IMR-90 (cell line): Measurements from ENCODE around the gene POU3F3. TPM values are rescaled to one million over a fixed set of nuclear protein-coding genes. Genes with fewer than 3 reads are reported as not detected.

Experiments
- ATAC-seq: fragments of 200-7000 bp; cut with Tn5 transposase; 2 replicates; pipeline ENCODE4 v1.9.1; 2020; ENCODE audit warnings: low read depth, mild to moderate bottlenecking, moderate library complexity
- BruUV-seq: library from RNA; stranded (reverse); fragments of 400-500 nt; replicated peaks from 2 replicates; lab custom pipeline; 2021; lab: Mats Ljungman, UMichigan
- CTCF ChIA-PET: fragments of 300-600 bp; formaldehyde crosslinking; extraction: SDS; loops from one replicate; lab custom pipeline; 2021; ENCODE audit warnings: antibody characterized with exemption; lab: Yijun Ruan, JAX
- POLR2A ChIA-PET: fragments of 300-600 bp; sonication (Branson Sonifier 250); formaldehyde crosslinking; loops from one replicate; lab custom pipeline; 2022; ENCODE audit warnings: antibody characterized with exemption; ENCODE audit not compliant: unreplicated experiment; lab: Charles Lee
- DNase-seq: peaks from one replicate; pipeline ENCODE4 v3.0.0; 2013
- H2AFZ ChIP-seq: replicated peaks from 2 replicates; pipeline ENCODE3; 2013; ENCODE audit warnings: low read length, mild to moderate bottlenecking; ENCODE audit not compliant: poor library complexity
- H2AK5ac ChIP-seq: 2 replicates; pipeline ENCODE4 v1.6.1; 2013; ENCODE audit warnings: low read depth, low read length, inconsistent platforms
- H2AK9ac ChIP-seq: replicated peaks from 2 replicates; pipeline ENCODE3; 2013; ENCODE audit warnings: mild to moderate bottlenecking, low read depth, low read length, moderate library complexity; ENCODE audit not compliant: poor library complexity
- H2BK120ac ChIP-seq: 2 replicates; pipeline ENCODE4 v1.6.1; 2013; ENCODE audit warnings: low read depth, low read length, inconsistent platforms
- H2BK15ac ChIP-seq: 3 replicates; pipeline ENCODE4 v1.6.1; 2013; ENCODE audit warnings: low read depth, low read length, inconsistent platforms
- H2BK20ac ChIP-seq: 2 replicates; pipeline ENCODE4 v1.6.1; 2013; ENCODE audit warnings: low read depth, mild to moderate bottlenecking, inconsistent platforms, low read length, moderate library complexity
- H2BK5ac ChIP-seq: 2 replicates; pipeline ENCODE4 v1.6.1; 2013; ENCODE audit warnings: mild to moderate bottlenecking, low read depth, low read length, inconsistent platforms; ENCODE audit not compliant: poor library complexity, severe bottlenecking
- H3K14ac ChIP-seq: replicated peaks from 2 replicates; pipeline ENCODE4 v1.6.1; 2013; ENCODE audit warnings: low read depth, low read length, inconsistent platforms
- H3K18ac ChIP-seq: 2 replicates; pipeline ENCODE4 v1.6.1; 2013; ENCODE audit warnings: low read depth, low read length, control low read depth
- H3K23ac ChIP-seq: 2 replicates; pipeline ENCODE4 v1.6.1; 2013; ENCODE audit warnings: low read depth, low read length, inconsistent platforms
- H3K27ac ChIP-seq: 2 replicates; pipeline ENCODE4 v1.5.1; 2013; ENCODE audit warnings: mild to moderate bottlenecking, control low read depth, low read length; ENCODE audit not compliant: insufficient read depth
- H3K27me3 ChIP-seq: 2 replicates; pipeline ENCODE4 v1.6.1; 2013; ENCODE audit warnings: low read length; ENCODE audit not compliant: control insufficient read depth, insufficient read depth
- H3K36me3 ChIP-seq: 2 replicates; pipeline ENCODE4 v1.6.1; 2013; ENCODE audit warnings: low read length, mixed read lengths; ENCODE audit not compliant: control insufficient read depth, insufficient read depth
- H3K4ac ChIP-seq: 2 replicates; pipeline ENCODE4 v1.6.1; 2013; ENCODE audit warnings: low read depth, low read length, inconsistent platforms
- H3K4me1 ChIP-seq: 2 replicates; pipeline ENCODE4 v1.6.1; 2013; ENCODE audit warnings: low read length, mixed read lengths; ENCODE audit not compliant: control insufficient read depth, insufficient read depth
- H3K4me2 ChIP-seq: 2 replicates; pipeline ENCODE4 v1.6.1; 2013; ENCODE audit warnings: low read depth, mild to moderate bottlenecking, control low read depth, low read length, moderate library complexity
- H3K4me3 ChIP-seq: 2 replicates; pipeline ENCODE4 v1.5.1; 2013; ENCODE audit warnings: low read depth, mild to moderate bottlenecking, control low read depth, low read length, moderate library complexity; ENCODE audit not compliant: insufficient read depth
- H3K56ac ChIP-seq: 2 replicates; pipeline ENCODE4 v1.6.1; 2013; ENCODE audit warnings: low read length, inconsistent platforms; ENCODE audit not compliant: insufficient read depth; ENCODE audit errors: extremely low read depth
- H3K79me1 ChIP-seq, 2 experiments: 2 replicates each; pipeline ENCODE4 v1.6.1; 2013; ENCODE audit warnings: low read length in 2 of 2, inconsistent platforms in 1 of 2, low read depth in 1 of 2
- H3K9ac ChIP-seq: 2 replicates; pipeline ENCODE4 v1.6.1; 2013; ENCODE audit warnings: low read depth, low read length, control low read depth
- H3K9me1 ChIP-seq: 2 replicates; pipeline ENCODE4 v1.6.1; 2013; ENCODE audit warnings: low read length, inconsistent platforms; ENCODE audit not compliant: insufficient read depth
- H3K9me3 ChIP-seq: 2 replicates; pipeline ENCODE4 v1.6.1; 2013; ENCODE audit warnings: low read length; ENCODE audit not compliant: control insufficient read depth, insufficient read depth
- H4K20me1 ChIP-seq: 2 replicates; pipeline ENCODE4 v1.6.1; 2013; ENCODE audit warnings: low read length, inconsistent platforms; ENCODE audit not compliant: insufficient read depth
- H4K5ac ChIP-seq: 2 replicates; pipeline ENCODE4 v1.6.1; 2013; ENCODE audit warnings: mild to moderate bottlenecking, low read depth, low read length, control low read depth
- H4K8ac ChIP-seq, 2 experiments: 2 replicates each; pipeline ENCODE4 v1.6.1; 2013; ENCODE audit warnings: low read depth in 2 of 2, low read length in 2 of 2, control low read depth in 1 of 2, inconsistent platforms in 1 of 2
- H4K91ac ChIP-seq: 2 replicates; pipeline ENCODE4 v1.6.1; 2013; ENCODE audit warnings: low read depth, low read length, inconsistent platforms; ENCODE audit not compliant: insufficient read depth
- CEBPB ChIP-seq: IDR thresholded peaks from 2 replicates; pipeline ENCODE4 v1.6.1; 2012; ENCODE audit warnings: low read depth, low read length, improper control_type of control experiment
- CTCF ChIP-seq: conservative IDR thresholded peaks from 2 replicates; pipeline ENCODE4 v1.5.1; 2012; ENCODE audit warnings: mild to moderate bottlenecking, low read depth, low read length, improper control_type of control experiment
- MAZ ChIP-seq: IDR thresholded peaks from 2 replicates; pipeline ENCODE4 v1.6.1; 2012; ENCODE audit warnings: low read depth, mild to moderate bottlenecking, low read length, improper control_type of control experiment, moderate library complexity, borderline replicate concordance
- MXI1 ChIP-seq: IDR thresholded peaks from 2 replicates; pipeline ENCODE4 v1.6.1; 2012; ENCODE audit warnings: low read depth, mild to moderate bottlenecking, low read length, moderate library complexity, borderline replicate concordance
- NFE2L2 ChIP-seq: fragments of 150-350 bp; IDR thresholded peaks from 2 replicates; pipeline ENCODE4 v1.6.1; 2016; ENCODE audit warnings: low read depth, mild to moderate bottlenecking, low read length
- POLR2A ChIP-seq: IDR thresholded peaks from 2 replicates; pipeline ENCODE4 v1.6.1; 2012; ENCODE audit warnings: mild to moderate bottlenecking, low read depth, low read length
- RCOR1 ChIP-seq: IDR thresholded peaks from 2 replicates; pipeline ENCODE4 v1.6.1; 2012; ENCODE audit warnings: mild to moderate bottlenecking, low read length, improper control_type of control experiment; ENCODE audit not compliant: insufficient replicate concordance
- RFX5 ChIP-seq: IDR thresholded peaks from 2 replicates; pipeline ENCODE4 v1.8.0; 2012; ENCODE audit warnings: low read depth, mild to moderate bottlenecking, low read length, moderate library complexity
- WGBS, 2 experiments: methylation state at CpG; one replicate each; pipeline versions ENCODE4 v1.1.5 to v1.1.7; 2013; ENCODE audit warnings: missing lambda C conversion rate in 2 of 2; ENCODE audit not compliant: insufficient read length in 1 of 2; ENCODE audit errors: extremely low coverage in 2 of 2; 5-methylcytosine and 5-hydroxymethylcytosine counted together
- dilution Hi-C: fragments of 300-500 bp; cut with HindIII; formaldehyde crosslinking; loops from one replicate; pipeline ENCODE4 v1.14.3; 2018; ENCODE audit warnings: low sequenced_read_pairs; ENCODE audit not compliant: unreplicated experiment
- in situ Hi-C: fragments of 300-500 bp; cut with MboI; formaldehyde crosslinking; loops from 3 replicates; pipeline ENCODE4 v1.14.3; 2019; ENCODE audit warnings: low sequenced_read_pairs, inconsistent platforms, mixed read lengths
- intact Hi-C: fragments of 100-400 bp; cut with micrococcal nuclease; formaldehyde crosslinking; loops from 2 replicates; pipeline ENCODE4 v1.10.0; 2022
- polyA plus RNA-seq, 3 experiments: library from polyadenylated mRNA; depleted of rRNA; stranded (reverse); fragments of >200 nt; gene quantifications; 2 replicates each; pipeline ENCODE4 v1.2.3, GENCODE V29; 2012; ENCODE audit warnings: low replicate concordance in 1 of 3
- total RNA-seq: library from RNA; depleted of rRNA; stranded (reverse); fragments of >200 nt; gene quantifications from 2 replicates; pipeline ENCODE4 v1.2.3, GENCODE V29; 2012

The POU3F3 gene
- total and polyA plus RNA-seq, 2 of the 4 experiments (the other 2 are of a cell fraction) = not detected

GRCh38 chr2:104887676-104888075 is 33.8 kb downstream of the POU3F3 start:
- no CpG with 5 or more reads among the region's 6 CpGs for WGBS, 2 experiments
- no peaks in the 10 kb centered on the region for H3K4me1 ChIP-seq

More at GRCh38 chr2:104887676-104888075, 33.8 kb downstream of the POU3F3 start:
- ChIA-PET CTCF (no interaction called here), POLR2A (no interaction called here)
- Histone ChIP-seq H2BK15ac (no peak overlapping the region), H3K14ac (no peak overlapping the region), H3K79me1 (no peaks in the 10 kb centered on the region), H3K36me3 (no peaks in the 10 kb centered on the region), H4K5ac (no peak overlapping the region), H3K18ac (no peak overlapping the region), H3K23ac (no peak overlapping the region), H2AK5ac (no peak overlapping the region), H2BK20ac (no peak overlapping the region), H3K4me3 (no peak overlapping the region), H3K4me2 (no peak overlapping the region), H3K9me3 (no peaks in the 10 kb centered on the region), H3K9ac (no peak overlapping the region), H2AFZ (no peak overlapping the region), H2BK5ac (no peak overlapping the region), H4K8ac (no peak overlapping the region), H3K4ac (no peak overlapping the region), H3K9me1 (no peaks in the 10 kb centered on the region), H2BK120ac (no peak overlapping the region), H4K91ac (no peak overlapping the region), H2AK9ac (no peak overlapping the region), H3K27me3 (no peaks in the 10 kb centered on the region), H3K56ac (no peak overlapping the region), H4K20me1 (no peaks in the 10 kb centered on the region), H3K27ac (no peak overlapping the region)
- no peak for DNase-seq
- in situ Hi-C loops = loop anchor here (25.0 kb wide), 1 partner anchor 1725 kb away; no protein-coding TSS in a partner anchor
- intact Hi-C loops = no loop called here
- TF ChIP-seq MAZ = no peak
- no peak for TF ChIP-seq NFE2L2
- no peak for TF ChIP-seq MXI1
- no peak for TF ChIP-seq RFX5
- no peak for TF ChIP-seq CEBPB
- TF ChIP-seq RCOR1 = no peak
- TF ChIP-seq CTCF = no peak
- TF ChIP-seq POLR2A = no peak
- no peak for ATAC-seq
- dilution Hi-C loops = no loop called here
- no TSS peak for BruUV-seq
